PC-3 (cell line): Measurements from ENCODE around the gene PLAC8L1. TPM values are rescaled to one million over a fixed set of nuclear protein-coding genes. Genes with fewer than 3 reads are reported as not detected.

Experiments used
- ATAC-seq: fragments of 200-7000 bp; cut with Tn5 transposase; 2 replicates; pipeline ENCODE4 v1.9.1; 2020; ENCODE audit warnings: mild to moderate bottlenecking, moderate library complexity
- BruUV-seq: library from RNA; stranded (reverse); fragments of 400-500 nt; replicated peaks from 2 replicates; lab custom pipeline; 2021; lab: Mats Ljungman, UMichigan
- CTCF ChIA-PET: fragments of 300-600 bp; sonication (Branson Sonifier 250); formaldehyde crosslinking; loops from one replicate; lab custom pipeline; 2022; ENCODE audit warnings: antibody characterized with exemption; lab: Charles Lee
- POLR2A ChIA-PET: fragments of 300-600 bp; sonication (Branson Sonifier 250); formaldehyde crosslinking; loops from one replicate; lab custom pipeline; 2022; ENCODE audit warnings: antibody characterized with exemption; ENCODE audit not compliant: unreplicated experiment; lab: Charles Lee
- DNase-seq: peaks from one replicate; pipeline ENCODE4 v3.0.0-alpha.2; 2015
- H2AFZ ChIP-seq: fragments of 300-600 bp; sonication (generic); 2 replicates; pipeline ENCODE4 v1.6.0; 2016; ENCODE audit warnings: antibody characterized with exemption, low read length
- H3F3A ChIP-seq: fragments of 300-600 bp; sonication (generic); one replicate; pipeline ENCODE4 v1.6.0; 2017; ENCODE audit warnings: antibody characterized with exemption, low read length, control low read depth, mild to moderate bottlenecking; ENCODE audit not compliant: unreplicated experiment
- H3K27ac ChIP-seq: fragments of 300-600 bp; sonication (generic); 2 replicates; pipeline ENCODE4 v1.5.1; 2016; ENCODE audit warnings: mild to moderate bottlenecking, low read length
- H3K27me3 ChIP-seq: fragments of 300-600 bp; sonication (generic); 2 replicates; pipeline ENCODE4 v1.6.1; 2016; ENCODE audit warnings: low read length, mixed read lengths
- H3K36me3 ChIP-seq: fragments of 300-600 bp; sonication (generic); 2 replicates; pipeline ENCODE4 v1.6.1; 2016; ENCODE audit warnings: low read depth, mixed run types, low read length, mixed read lengths
- H3K4me1 ChIP-seq: fragments of 300-600 bp; sonication (generic); 2 replicates; pipeline ENCODE4 v1.5.1; 2016; ENCODE audit warnings: low read length; ENCODE audit not compliant: insufficient read depth
- H3K4me2 ChIP-seq: fragments of 300-600 bp; sonication (generic); 2 replicates; pipeline ENCODE4 v1.6.0; 2016; ENCODE audit warnings: low read length
- H3K4me3 ChIP-seq: fragments of 300-600 bp; sonication (generic); 2 replicates; pipeline ENCODE4 v1.5.1; 2016; ENCODE audit warnings: mild to moderate bottlenecking, low read length, mixed read lengths
- H3K79me2 ChIP-seq: fragments of 300-600 bp; sonication (generic); 2 replicates; pipeline ENCODE4 v1.6.1; 2017; ENCODE audit warnings: low read length, mixed read lengths
- H3K9ac ChIP-seq: fragments of 300-600 bp; sonication (generic); 2 replicates; pipeline ENCODE4 v1.6.0; 2016; ENCODE audit warnings: mild to moderate bottlenecking, low read length
- H3K9me2 ChIP-seq: fragments of 300-600 bp; sonication (generic); replicated peaks from 2 replicates; pipeline ENCODE4 v1.6.1; 2016; ENCODE audit warnings: mixed run types, low read length, mixed read lengths
- H3K9me3 ChIP-seq: fragments of 300-600 bp; sonication (generic); 2 replicates; pipeline ENCODE4 v1.6.1; 2016; ENCODE audit warnings: low read length, mixed read lengths
- H4K20me1 ChIP-seq: fragments of 300-600 bp; sonication (generic); 2 replicates; pipeline ENCODE4 v1.6.1; 2016; ENCODE audit warnings: low read length, mixed read lengths
- CTCF ChIP-seq: fragments of 300-600 bp; sonication (generic); conservative IDR thresholded peaks from 2 replicates; pipeline ENCODE4 v1.5.1; 2017; ENCODE audit warnings: antibody characterized with exemption, low read depth, mild to moderate bottlenecking, low read length
- EZH2 ChIP-seq: fragments of 300-600 bp; sonication (generic); IDR thresholded peaks from one replicate; pipeline ENCODE4 v1.6.1; 2017; ENCODE audit warnings: antibody characterized with exemption, mild to moderate bottlenecking, low read length; ENCODE audit not compliant: unreplicated experiment
- EZH2phosphoT487 ChIP-seq: fragments of 300-600 bp; sonication (generic); IDR thresholded peaks from 2 replicates; pipeline ENCODE4 v1.6.1; 2018; ENCODE audit warnings: mild to moderate bottlenecking, antibody characterized with exemption, low read length, borderline replicate concordance
- intact Hi-C: fragments of 100-400 bp; cut with micrococcal nuclease; formaldehyde crosslinking; loops from 2 replicates; pipeline ENCODE4 v1.9.0; 2023
- total RNA-seq: library from RNA; depleted of rRNA; stranded (reverse); fragments of >200 nt; gene quantifications from 2 replicates; pipeline ENCODE4 v1.2.3, GENCODE V29; 2014

Gene PLAC8L1
- total RNA-seq, 1 experiment from 2014 or later = 0.95 TPM

- BruUV-seq = no TSS peak
- Histone ChIP-seq H2AFZ (no peak overlapping the region), H3K4me2 (no peak overlapping the region), H3K27ac (no peak overlapping the region), H4K20me1 (no peaks in the 10 kb centered on the region), H3K79me2 (no peaks in the 10 kb centered on the region), H3K9me2 (no peaks in the 10 kb centered on the region), H3K9ac (no peak overlapping the region), H3K36me3 (no peaks in the 10 kb centered on the region), H3K27me3 (peaks cover 14% of the 10 kb centered on the region; the same call in 1 of the 2 replicates), H3F3A (no peaks in the 10 kb centered on the region), H3K4me3 (no peak overlapping the region), H3K9me3 (no peaks in the 10 kb centered on the region), H3K4me1 (peaks cover 20% of the 10 kb centered on the region; the same call in 1 of the 2 replicates)
- DNase-seq (no peak), ATAC-seq (no peak)
- TF ChIP-seq EZH2phosphoT487 (no peak), EZH2 (no peak), CTCF (no peak)
- intact Hi-C loops = no loop called here
- POLR2A ChIA-PET = interaction anchor here (0.6 kb wide), 2 partner anchors 81 to 197 kb away, joined by 4 to 5 read pairs; no protein-coding TSS in a partner anchor
- CTCF ChIA-PET = no interaction called here
Observed at GRCh38 chr5:146051678-146052077, 53.7 kb downstream of the PLAC8L1 start.

GRCh38 chr5:146050086-146050485 lies 55.3 kb downstream of the PLAC8L1 start:
- intact Hi-C loops = no loop called here

More at GRCh38 chr5:146050086-146050485, 55.3 kb downstream of the PLAC8L1 start:
- H3F3A ChIP-seq = no peaks in the 10 kb centered on the region
- no peak for ATAC-seq
- TF ChIP-seq EZH2phosphoT487 (no peak), EZH2 (no peak), CTCF (no peak)
- H3K4me1 ChIP-seq = peaks cover 20% of the 10 kb centered on the region; the same call in 1 of the 2 replicates
- no peaks in the 10 kb centered on the region for H3K36me3 ChIP-seq
- H3K27ac ChIP-seq = no peak overlapping the region
- H2AFZ ChIP-seq = no peak overlapping the region
- no TSS peak for BruUV-seq
- H3K9me3 ChIP-seq = no peaks in the 10 kb centered on the region
- no peak for DNase-seq
- no peaks in the 10 kb centered on the region for H3K79me2 ChIP-seq
- ChIA-PET CTCF (interaction anchor here (0.6 kb wide), 1 partner anchor 1988 kb away, joined by 4 read pairs; no protein-coding TSS in a partner anchor), POLR2A (interaction anchor here (0.7 kb wide), 1 partner anchor 205 kb away, joined by 4 read pairs; no protein-coding TSS in a partner anchor)
- no peak overlapping the region for H3K4me2 ChIP-seq
- no peak overlapping the region for H3K9ac ChIP-seq
- H4K20me1 ChIP-seq = no peaks in the 10 kb centered on the region
- no peaks in the 10 kb centered on the region for H3K27me3 ChIP-seq
- H3K9me2 ChIP-seq = no peaks in the 10 kb centered on the region
- no peak overlapping the region for H3K4me3 ChIP-seq
